Activated T-cell treated with anti-CD3 and anti-CD28 coated beads for 48 hours (primary cell): ENCODE results near the gene NSRP1.
"Not testable (repeated sequence)": the region's sequence is repeated elsewhere in the genome, so short reads cannot be mapped to it uniquely, and the experiment has no call there.

Source experiments
- DNase-seq: peaks from one replicate; pipeline ENCODE4 v3.0.0-alpha.2; 2020; ENCODE audit warnings: low read depth

NSRP1 gene, protein sequence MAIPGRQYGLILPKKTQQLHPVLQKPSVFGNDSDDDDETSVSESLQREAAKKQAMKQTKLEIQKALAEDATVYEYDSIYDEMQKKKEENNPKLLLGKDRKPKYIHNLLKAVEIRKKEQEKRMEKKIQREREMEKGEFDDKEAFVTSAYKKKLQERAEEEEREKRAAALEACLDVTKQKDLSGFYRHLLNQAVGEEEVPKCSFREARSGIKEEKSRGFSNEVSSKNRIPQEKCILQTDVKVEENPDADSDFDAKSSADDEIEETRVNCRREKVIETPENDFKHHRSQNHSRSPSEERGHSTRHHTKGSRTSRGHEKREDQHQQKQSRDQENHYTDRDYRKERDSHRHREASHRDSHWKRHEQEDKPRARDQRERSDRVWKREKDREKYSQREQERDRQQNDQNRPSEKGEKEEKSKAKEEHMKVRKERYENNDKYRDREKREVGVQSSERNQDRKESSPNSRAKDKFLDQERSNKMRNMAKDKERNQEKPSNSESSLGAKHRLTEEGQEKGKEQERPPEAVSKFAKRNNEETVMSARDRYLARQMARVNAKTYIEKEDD

GRCh38 chr17:30116661-30117551 is at the start of gene NSRP1:
TSS of gene NSRP1 (plus strand) at chr17:30116816. CDS start at chr17:30116844, 28 bp downstream.
- peak; percentile 93 for DNase-seq

- no peak for DNase-seq
Observed at GRCh38 chr17:30068465-30068864, 48.2 kb upstream of the NSRP1 start.

- DNase-seq, result no peak
Observed at GRCh38 chr17:30074254-30074653, 42.4 kb upstream of the NSRP1 start.

DNA sequence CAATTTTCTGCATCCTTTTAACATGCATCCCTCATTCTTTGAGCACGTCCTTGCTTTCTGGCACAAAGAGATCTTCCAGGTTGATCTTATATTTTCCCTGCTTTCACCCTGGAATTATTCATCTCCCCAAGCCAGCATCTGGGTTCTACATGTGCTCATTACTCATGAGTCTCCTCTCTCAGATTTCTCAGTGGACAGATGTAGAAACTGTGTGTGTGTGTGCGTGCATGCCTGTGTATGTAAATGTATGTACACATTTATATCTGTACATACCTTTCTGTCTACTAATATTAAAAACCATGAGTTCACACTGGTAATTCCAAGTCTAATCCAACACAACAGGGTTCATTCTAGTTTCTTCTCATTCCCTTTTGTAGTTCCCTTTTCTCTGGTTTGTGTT is 41.9 kb upstream of the NSRP1 start:
- no peak for DNase-seq

DNA sequence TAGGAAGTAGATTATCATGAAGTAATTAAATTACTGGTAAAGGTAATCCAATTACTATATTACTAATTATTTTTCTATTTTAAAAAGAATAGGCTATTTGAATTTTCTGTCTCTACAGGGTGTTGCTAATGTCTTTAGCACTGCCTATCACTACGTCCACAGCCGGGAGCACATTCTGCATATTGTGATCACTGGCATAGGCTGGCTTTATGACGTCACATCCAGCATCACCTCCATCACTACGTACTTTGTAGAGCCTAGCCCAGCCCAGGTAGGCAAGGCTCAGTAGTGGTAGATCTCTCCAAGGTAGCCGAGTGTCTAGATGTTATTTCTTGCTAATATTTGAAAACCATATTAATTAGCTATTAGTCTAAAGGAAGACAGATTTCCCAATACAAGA is 33.8 kb upstream of the NSRP1 start:
- DNase-seq, result no peak

DNA sequence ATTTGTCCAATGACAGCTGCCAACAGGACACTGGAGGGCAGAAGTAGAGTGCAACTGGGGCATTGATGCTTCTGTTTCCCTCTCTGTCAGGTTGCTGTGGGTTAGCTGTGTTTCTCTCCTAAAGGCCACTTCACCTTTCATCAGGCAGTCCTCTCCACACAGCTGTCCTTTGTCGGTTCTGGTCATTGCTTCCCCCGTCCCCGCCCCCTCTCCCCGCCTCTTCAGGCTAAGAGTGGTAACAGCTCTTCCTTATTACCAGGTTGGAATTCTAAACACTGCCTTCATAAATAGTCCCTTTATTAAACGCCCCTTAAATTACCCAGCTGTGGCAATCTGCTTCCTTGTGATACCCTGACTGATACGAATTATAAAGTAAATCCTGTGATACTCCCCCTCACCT is 31.8 kb upstream of the NSRP1 start:
- DNase-seq, result no peak

- no peak for DNase-seq
Observed at GRCh38 chr17:30086896-30087295, 29.7 kb upstream of the NSRP1 start.

- not testable (repeated sequence) for DNase-seq
Observed at GRCh38 chr17:30087431-30087830, 29.2 kb upstream of the NSRP1 start.

DNA sequence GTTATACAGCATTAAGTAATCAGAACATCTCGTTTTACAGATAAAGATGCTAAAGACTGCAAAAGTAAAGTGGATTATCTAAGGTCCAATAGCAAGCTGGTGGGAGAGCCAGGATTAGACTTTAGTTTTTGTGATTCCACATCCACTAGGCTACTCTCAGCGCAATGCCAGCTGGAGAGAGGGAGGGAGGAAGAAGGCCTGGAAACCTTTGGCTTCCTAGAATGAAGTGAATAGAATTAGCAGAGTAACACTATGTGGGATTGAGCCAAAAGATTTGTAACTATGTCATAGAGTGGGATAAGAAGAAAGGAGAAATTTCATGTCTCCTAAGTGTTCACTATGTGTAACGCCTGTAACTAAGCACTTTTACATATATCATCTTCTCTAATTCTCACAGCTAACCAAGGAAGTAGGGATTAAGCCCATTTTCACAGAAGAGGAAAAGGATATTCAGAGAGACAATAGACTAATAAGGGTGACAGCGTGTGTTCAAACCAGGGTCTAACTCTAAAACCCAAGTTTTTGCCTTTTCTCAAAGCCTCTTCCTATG is 25.4 kb upstream of the NSRP1 start:
- DNase-seq, result no peak

DNA sequence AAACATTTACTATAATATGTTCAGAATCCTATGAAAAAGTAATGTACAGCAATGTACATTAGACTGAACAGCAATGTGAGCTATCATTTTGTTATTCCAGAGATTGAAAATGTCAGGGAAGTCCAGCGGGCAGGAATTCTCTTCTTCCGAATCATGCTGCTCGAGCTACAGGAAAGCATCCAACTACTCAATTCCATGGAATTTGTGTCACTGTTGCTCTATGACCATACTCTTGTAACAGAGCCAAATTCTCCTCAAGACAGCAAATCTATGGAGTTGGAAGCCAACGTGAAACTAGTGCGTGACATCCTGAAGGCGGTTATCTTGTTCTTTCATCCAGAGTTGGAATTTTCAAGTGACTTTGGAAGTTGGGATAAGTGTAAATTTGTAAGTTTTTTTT is 24.8 kb upstream of the NSRP1 start:
- DNase-seq, result no peak

DNA sequence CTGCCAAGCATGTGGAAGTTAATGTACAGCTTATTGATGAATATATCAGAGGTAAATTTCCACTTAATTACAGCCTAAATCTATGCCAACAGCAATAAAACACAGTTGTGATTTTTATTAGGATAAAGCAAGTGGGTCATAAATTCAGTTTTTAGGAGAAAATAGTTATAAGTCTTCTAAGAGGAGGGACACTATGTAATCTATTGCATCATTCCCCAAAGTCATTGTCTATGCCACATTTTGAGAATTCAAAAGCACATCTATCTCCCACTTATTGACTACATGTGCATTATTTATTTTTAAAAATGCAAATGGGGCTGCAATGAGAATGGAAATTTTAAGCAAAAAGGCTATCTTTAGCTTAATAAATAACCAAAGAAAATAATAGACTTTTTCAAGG is 23.7 kb upstream of the NSRP1 start:
- no peak for DNase-seq

- peak; percentile 22 for DNase-seq
Observed at GRCh38 chr17:30093463-30094147, 23.0 kb upstream of the NSRP1 start.

DNA sequence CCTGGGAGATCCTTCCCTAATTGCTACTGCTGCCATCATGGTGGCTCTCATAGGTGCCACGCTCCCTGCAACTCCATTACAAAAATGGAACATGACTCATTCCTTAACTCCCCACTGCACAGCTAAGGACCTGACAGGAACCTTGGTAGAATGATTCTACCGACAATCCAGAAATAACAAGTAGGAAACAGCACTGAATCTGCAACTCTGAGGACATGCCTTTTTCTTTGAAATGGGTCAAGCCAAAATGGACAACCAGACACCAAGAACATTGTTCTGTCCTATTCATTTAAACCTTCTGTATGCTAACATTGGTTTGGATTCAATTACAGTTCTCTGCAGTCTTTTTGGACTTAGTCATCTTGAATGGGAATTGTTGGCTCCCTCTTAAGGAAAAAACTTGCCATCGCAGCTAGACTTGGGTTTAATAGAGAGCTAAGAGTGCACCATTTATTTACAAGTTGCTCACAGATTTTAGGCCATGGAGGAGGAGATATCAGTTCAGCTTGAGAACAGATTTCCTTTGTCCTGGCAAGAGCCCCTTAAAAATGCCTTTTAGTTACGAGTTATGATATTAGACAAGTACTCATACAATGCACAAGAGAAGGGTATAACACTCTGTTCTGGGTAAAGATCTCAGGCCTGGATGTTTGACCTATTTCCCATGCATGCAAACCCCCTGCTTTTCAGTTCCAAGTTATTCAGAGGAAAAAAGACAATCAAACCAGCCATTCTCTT is 20.9 kb upstream of the NSRP1 start:
- DNase-seq, result no peak

DNA sequence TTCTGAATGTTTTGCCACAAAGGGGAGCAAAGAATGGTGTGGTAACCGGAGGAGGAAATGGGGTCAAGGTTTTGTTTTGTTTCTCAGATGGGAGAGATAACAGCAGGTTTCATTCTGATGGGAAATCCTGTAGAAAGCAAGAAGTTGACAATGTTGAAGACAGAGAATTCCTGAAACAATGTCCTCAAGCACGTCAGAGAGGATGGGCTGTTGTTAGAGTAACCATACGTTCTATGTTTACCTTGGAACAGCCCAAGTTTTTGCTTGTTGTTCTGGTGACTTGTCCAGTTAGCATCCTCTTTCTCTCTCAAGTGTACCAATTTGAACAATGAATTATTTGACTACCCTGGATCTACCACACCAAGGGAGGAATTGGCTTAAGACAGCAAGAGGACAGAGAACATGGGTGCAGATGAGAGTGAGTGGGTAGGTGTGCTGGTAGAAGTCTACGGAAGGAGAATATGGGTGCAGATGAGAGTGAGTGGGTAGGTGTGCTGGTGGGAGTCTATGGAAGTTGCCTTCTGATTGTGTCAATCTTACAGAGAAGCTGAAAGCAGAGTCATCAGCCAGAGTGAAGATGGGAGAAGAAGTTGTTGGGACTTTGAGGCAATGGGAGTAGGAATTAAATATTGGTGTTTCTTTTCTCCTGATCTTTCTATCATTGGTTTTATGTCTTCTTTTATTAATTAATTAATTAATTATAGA is 14.8 kb upstream of the NSRP1 start:
- DNase-seq, result no peak

GRCh38 chr17:30103921-30104320 is 12.7 kb upstream of the NSRP1 start:
- DNase-seq, result no peak

DNA sequence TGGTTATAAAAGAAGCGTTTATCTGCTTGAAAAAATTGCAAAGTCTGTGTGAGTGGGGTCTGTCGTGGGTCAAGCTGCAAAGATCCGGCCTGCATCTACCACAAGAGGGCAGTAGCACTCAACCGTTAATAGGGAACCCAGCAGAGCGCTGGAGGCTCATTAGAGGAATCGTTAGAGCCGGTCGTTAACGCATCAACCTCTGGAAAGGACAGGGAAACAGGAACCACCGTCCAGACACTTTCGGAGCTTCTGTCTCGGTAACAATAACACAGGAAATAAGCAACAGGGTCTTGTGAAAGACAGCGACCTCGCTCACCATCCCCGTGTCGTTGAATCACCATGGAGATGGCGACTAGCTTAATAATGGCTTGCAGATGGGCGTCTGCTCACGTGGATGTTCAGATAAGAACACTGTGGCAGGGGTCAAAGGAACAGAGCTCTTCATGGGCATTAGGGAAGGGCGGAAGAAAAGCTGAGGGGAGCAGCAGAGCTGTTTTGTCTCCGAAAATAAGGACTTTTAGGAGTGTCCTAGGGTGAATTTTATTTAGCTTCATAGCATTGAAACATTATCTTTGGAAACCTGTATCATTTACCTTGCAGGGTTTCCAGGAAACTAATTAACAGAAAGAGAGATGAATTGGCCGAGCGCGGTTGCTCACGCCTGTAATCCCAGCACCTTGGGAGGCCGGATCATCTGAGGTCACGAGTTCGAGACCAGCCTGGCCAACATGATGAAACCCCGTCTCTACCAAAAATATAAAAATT is 11.9 kb upstream of the NSRP1 start:
- peak; percentile 58 for DNase-seq

DNA sequence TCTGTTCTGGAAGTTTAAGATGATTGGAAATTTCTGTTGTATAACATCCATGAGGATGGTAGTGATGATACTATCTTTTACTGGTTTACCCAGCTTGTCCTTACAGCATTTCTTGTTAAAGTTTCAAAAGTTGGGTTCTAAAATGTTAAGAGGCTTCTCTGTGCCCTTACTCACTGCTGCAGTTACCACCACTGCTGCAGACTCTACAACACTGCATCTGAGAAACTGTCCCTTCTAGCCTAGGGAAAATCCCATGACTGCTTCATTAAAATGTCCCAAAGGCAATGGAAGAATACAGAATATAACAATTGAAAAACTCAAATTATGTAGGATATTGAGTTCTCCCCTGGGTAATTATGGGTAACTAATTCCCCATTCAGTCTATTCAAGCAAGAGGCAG is 3.8 kb upstream of the NSRP1 start:
- DNase-seq, result no peak

DNA sequence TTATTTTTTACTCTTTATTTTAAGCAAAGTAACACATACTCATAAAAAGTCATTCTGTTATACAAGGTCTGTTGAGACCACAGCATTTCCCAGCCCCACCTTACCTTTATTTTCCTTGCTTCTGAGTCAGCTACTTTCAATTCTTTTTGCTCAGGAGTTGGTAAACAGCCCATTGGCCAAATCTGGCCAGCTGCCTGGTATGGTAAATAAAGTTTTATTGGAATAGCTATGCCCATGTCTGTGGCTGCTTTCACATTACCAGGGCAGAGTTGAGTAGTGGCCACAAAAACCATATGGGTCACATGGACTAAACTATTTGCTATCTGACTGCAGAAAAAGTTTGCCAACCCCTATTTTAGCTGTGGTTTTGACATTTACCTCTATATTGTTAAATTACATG is 3.4 kb upstream of the NSRP1 start:
- no peak for DNase-seq

GRCh38 chr17:30116345-30116660 is 313 bp upstream of the NSRP1 start:
- no peak for DNase-seq

DNA sequence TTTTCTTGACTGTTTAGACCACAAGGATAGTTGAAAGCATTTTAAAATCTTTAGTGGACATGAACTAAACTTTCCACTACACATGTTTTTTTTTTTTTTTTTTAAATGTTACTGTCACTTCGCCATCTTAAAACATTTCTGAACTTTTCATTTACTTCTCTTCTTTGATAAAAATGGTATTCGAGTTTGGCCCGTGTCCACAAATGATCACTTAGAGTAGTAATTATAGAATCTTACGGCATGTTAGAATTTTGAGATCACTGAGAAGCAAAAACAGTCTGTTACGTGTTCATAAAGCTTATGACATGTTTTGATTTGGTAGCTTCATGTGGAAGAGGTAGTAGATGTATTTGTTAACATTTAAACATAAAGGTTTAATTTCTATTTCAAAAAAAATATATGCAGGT is 1.1 kb downstream of the NSRP1 start:
- DNase-seq, result no peak
